B cell (primary cell): ENCODE results near the gene GEMIN4. TPM values are rescaled to one million over a fixed set of nuclear protein-coding genes. Genes with fewer than 3 reads are reported as not detected.

Experiments used
- ATAC-seq: fragments of 200-7000 bp; cut with Tn5 transposase; one replicate; pipeline ENCODE4 v1.10.0; 2021; ENCODE audit warnings: low read depth, mild to moderate bottlenecking, moderate number of reproducible peaks, moderate library complexity
- CTCF ChIA-PET: fragments of 350-600 bp; sonication (Branson Sonifier 250); formaldehyde crosslinking; loops from one replicate; lab custom pipeline; 2021; ENCODE audit warnings: antibody characterized with exemption, inconsistent platforms; lab: Charles Lee
- POLR2A ChIA-PET: fragments of 350-600 bp; sonication (Branson Sonifier 250); formaldehyde crosslinking; loops from one replicate; lab custom pipeline; 2021; ENCODE audit warnings: antibody characterized with exemption; lab: Charles Lee
- DNase-seq: peaks from one replicate; pipeline ENCODE4 v3.0.0; 2013
- H2AFZ ChIP-seq: 2 replicates; pipeline ENCODE4 v1.6.1; 2012; ENCODE audit warnings: mild to moderate bottlenecking, low read depth, low read length; ENCODE audit not compliant: insufficient read depth, poor library complexity, severe bottlenecking
- H3K27ac ChIP-seq, 2 donors: 1 replicate in 1 of 2; 2 replicates in 1 of 2; pipeline ENCODE4 v1.5.1; 2012 to 2013; ENCODE audit warnings: low read length in 2 of 2, mild to moderate bottlenecking in 2 of 2, moderate library complexity in 1 of 2
- H3K27me3 ChIP-seq, 4 experiments: fragments of 200-600 bp in 1 of 4; sonication (generic) in 1 of 4; replicated peaks in 1 of 4; 1 replicate in 2 of 4; 2 replicates in 2 of 4; pipeline versions ENCODE4 v1.6.1 to v1.7.0; 2013 to 2016; ENCODE audit warnings: low read length in 3 of 4, mild to moderate bottlenecking in 2 of 4, mixed read lengths in 1 of 4, moderate library complexity in 1 of 4; ENCODE audit not compliant: insufficient read depth in 4 of 4, control insufficient read depth in 3 of 4; ENCODE audit errors: control extremely low read depth in 1 of 4
- H3K36me3 ChIP-seq, 2 experiments: replicated peaks in 1 of 2; 1 replicate in 1 of 2; 2 replicates in 1 of 2; pipeline versions ENCODE4 v1.6.1 to v1.7.1; 2013; ENCODE audit warnings: low read length in 1 of 2; ENCODE audit not compliant: insufficient read depth in 2 of 2, control insufficient read depth in 1 of 2; ENCODE audit errors: control extremely low read depth in 1 of 2, extremely low read depth in 1 of 2
- H3K4me1 ChIP-seq, 2 donors: fragments of 200-600 bp in 1 of 2; sonication (generic) in 1 of 2; 1 replicate in 1 of 2; 2 replicates in 1 of 2; pipeline versions ENCODE4 v1.5.1 to v1.6.1; 2013 to 2017; ENCODE audit warnings: low read length in 2 of 2; ENCODE audit not compliant: control insufficient read depth in 2 of 2, insufficient read depth in 2 of 2
- H3K4me2 ChIP-seq: replicated peaks from 2 replicates; pipeline ENCODE3; 2012; ENCODE audit warnings: mild to moderate bottlenecking, low read depth, low read length; ENCODE audit not compliant: poor library complexity, severe bottlenecking
- H3K4me3 ChIP-seq, 5 experiments: fragments of 200-600 bp in 1 of 5; sonication (generic) in 1 of 5; 1 replicate in 3 of 5; 2 replicates in 2 of 5; pipeline versions ENCODE4 v1.5.1 to v1.7.0; 2011 to 2016; ENCODE audit warnings: low read length in 4 of 5, mild to moderate bottlenecking in 4 of 5, low read depth in 2 of 5, control low read depth in 1 of 5, moderate library complexity in 1 of 5; ENCODE audit not compliant: insufficient read depth in 1 of 5; ENCODE audit errors: control extremely low read depth in 1 of 5, extremely low read depth in 1 of 5
- H3K79me2 ChIP-seq: fragments of 200-600 bp; sonication (generic); one replicate; pipeline ENCODE4 v1.6.0; 2016; ENCODE audit warnings: low read length; ENCODE audit not compliant: control insufficient read depth, insufficient read depth
- H3K9ac ChIP-seq: fragments of 200-600 bp; sonication (generic); 2 replicates; pipeline ENCODE4 v1.6.1; 2017; ENCODE audit warnings: mild to moderate bottlenecking, low read length, moderate library complexity
- H3K9me3 ChIP-seq, 3 donors: one replicate each; pipeline versions ENCODE4 v1.6.1 to v1.7.1; 2013; ENCODE audit warnings: low read length in 2 of 3; ENCODE audit not compliant: control insufficient read depth in 2 of 3, insufficient read depth in 1 of 3; ENCODE audit errors: control extremely low read depth in 1 of 3
- H4K20me1 ChIP-seq: 2 replicates; pipeline ENCODE4 v1.6.0; 2012; ENCODE audit warnings: mild to moderate bottlenecking, low read length; ENCODE audit not compliant: insufficient read depth, control insufficient read depth, poor library complexity, severe bottlenecking
- H3K27ac Mint-ChIP-seq: one replicate; pipeline ENCODE4 v1.8.0; 2021; ENCODE audit warnings: mixed read lengths
- H3K27me3 Mint-ChIP-seq: one replicate; pipeline ENCODE4 v1.8.0; 2021; ENCODE audit warnings: mixed read lengths
- H3K4me1 Mint-ChIP-seq: one replicate; pipeline ENCODE4 v1.8.0; 2021; ENCODE audit warnings: mixed read lengths
- H3K4me3 Mint-ChIP-seq: one replicate; pipeline ENCODE4 v1.8.0; 2021; ENCODE audit warnings: mixed read lengths
- H3K9me3 Mint-ChIP-seq: one replicate; pipeline ENCODE4 v1.8.0; 2022; ENCODE audit warnings: mixed read lengths; ENCODE audit not compliant: insufficient read depth
- CTCF ChIP-seq: fragments of 200-600 bp; IDR thresholded peaks from one replicate; pipeline ENCODE4 v1.8.0; 2022; ENCODE audit warnings: antibody characterized with exemption, mild to moderate bottlenecking
- EZH2 ChIP-seq: IDR thresholded peaks from 2 replicates; pipeline ENCODE4 v1.6.1; 2012; ENCODE audit warnings: borderline replicate concordance, low read depth, mild to moderate bottlenecking, moderate library complexity, low read length; ENCODE audit not compliant: insufficient read depth, poor library complexity, severe bottlenecking
- WGBS: methylation state at CpG from one replicate; pipeline ENCODE4 v1.1.5; 2013; ENCODE audit warnings: missing lambda C conversion rate; ENCODE audit not compliant: insufficient coverage; 5-methylcytosine and 5-hydroxymethylcytosine counted together
- intact Hi-C: fragments of 100-400 bp; cut with micrococcal nuclease; formaldehyde crosslinking; loops from one replicate; pipeline ENCODE4 v1.10.0; 2022
- polyA plus RNA-seq: library from polyadenylated mRNA; depleted of rRNA; stranded (reverse); fragments of >200 nt; gene quantifications from 2 replicates; pipeline ENCODE4 v1.2.3, GENCODE V29; 2012
- total RNA-seq, 2 donors: library from RNA; stranded (reverse); fragments of 120-200 nt in 1 of 2; gene quantifications; 1 replicate in 1 of 2; 2 replicates in 1 of 2; pipeline versions ENCODE4 v1.2.3 to v1.2.4, GENCODE V29; 2013 to 2022

The GEMIN4 gene
- total and polyA plus RNA-seq, 2 donors (not counting 1 experiment from before 2014, with no cell fraction given), result 25.6 to 26.1 TPM

GRCh38 chr17:796609-797008 is 44.5 kb upstream of the GEMIN4 start:
- no peak for DNase-seq
- H3K4me1 ChIP-seq, result peaks cover 0 to 8% of the 10 kb centered on the region in 2 donors
- Mint-ChIP-seq H3K4me3 (no peak overlapping the region), H3K4me1 (peaks cover 5% of the 10 kb centered on the region), H3K27ac (no peak overlapping the region), H3K9me3 (no peaks in the 10 kb centered on the region), H3K27me3 (no peaks in the 10 kb centered on the region)
- intact Hi-C loops, result no loop called here
- no peak for ATAC-seq
- H2AFZ ChIP-seq, result no peak overlapping the region
- peaks cover 4 to 12% of the 10 kb centered on the region in 2 experiments for H3K36me3 ChIP-seq
- no peak overlapping the region for H3K4me2 ChIP-seq
- no peaks in the 10 kb centered on the region for H4K20me1 ChIP-seq
- ChIA-PET POLR2A (no interaction called here), CTCF (interaction anchor here (1.3 to 3.9 kb wide), 5 partner anchors 65 to 260 kb away, joined by 3 to 17 read pairs (median 5); partner anchors contain the start of genes NXN and TIMM22)
- H3K79me2 ChIP-seq, result no peaks in the 10 kb centered on the region
- H3K27ac ChIP-seq, result no peak overlapping the region
- no peaks in the 10 kb centered on the region for H3K9me3 ChIP-seq
- WGBS, result 96% methylated on average over 13 of the region's 15 CpGs
- no peak for TF ChIP-seq CTCF
- no peak for TF ChIP-seq EZH2
- H3K9ac ChIP-seq, result no peak overlapping the region
- no peaks in the 10 kb centered on the region for H3K27me3 ChIP-seq
- H3K4me3 ChIP-seq, result no peak overlapping the region

- Histone ChIP-seq H3K4me2 (no peak overlapping the region), H3K27ac (no peak overlapping the region), H3K4me3 (no peak overlapping the region), H3K79me2 (no peaks in the 10 kb centered on the region), H4K20me1 (no peaks in the 10 kb centered on the region), H3K4me1 (peaks cover 0 to 8% of the 10 kb centered on the region in 2 donors), H3K36me3 (peaks cover 4 to 19% of the 10 kb centered on the region in 2 experiments), H3K9ac (no peak overlapping the region), H2AFZ (no peak overlapping the region), H3K27me3 (no peaks in the 10 kb centered on the region), H3K9me3 (no peaks in the 10 kb centered on the region)
- no peak overlapping the region for H3K4me3 Mint-ChIP-seq
- no peak for DNase-seq
- no peak overlapping the region for H3K27ac Mint-ChIP-seq
- WGBS, result 91% methylated on average over 8 of the region's 9 CpGs
- ATAC-seq, result no peak
- no peaks in the 10 kb centered on the region for H3K27me3 Mint-ChIP-seq
- H3K4me1 Mint-ChIP-seq, result peaks cover 5% of the 10 kb centered on the region
- H3K9me3 Mint-ChIP-seq, result no peaks in the 10 kb centered on the region
- intact Hi-C loops, result no loop called here
- ChIA-PET POLR2A (no interaction called here), CTCF (interaction anchor here (1.3 to 3.9 kb wide), 7 partner anchors 18 to 261 kb away, joined by 3 to 17 read pairs (median 7); partner anchors contain the start of genes NXN and TIMM22)
- TF ChIP-seq CTCF (no peak), EZH2 (no peak)
Observed at GRCh38 chr17:795721-796120, 43.7 kb upstream of the GEMIN4 start.
